ENCODE data around the gene PHB1. TPM values are rescaled to one million over a fixed set of nuclear protein-coding genes. Genes with fewer than 3 reads are reported as not detected.

Gene PHB1
- total RNA-seq, 2 donors from 2014 or later = 227 to 263 TPM

GRCh38 chr17:49444384-49444783, 29.7 kb upstream of the PHB1 start:
- DNase-seq = no peak
- Histone ChIP-seq H3K4me1 (ENCODE audit: control insufficient read depth, insufficient read depth, low read length) (no peaks in the 10 kb centered on the region), H3K27ac (ENCODE audit: low read depth, low read length) (no peak overlapping the region), H3K9ac (ENCODE audit: extremely low read depth, low read length, poor library complexity, severe bottlenecking) (no peak overlapping the region), H3K4me3 (ENCODE audit: low read length) (no peak overlapping the region), H3K9me3 (ENCODE audit: control insufficient read depth, low read length) (no peaks in the 10 kb centered on the region), H3K27me3 (ENCODE audit: control insufficient read depth, insufficient read depth, low read length, poor library complexity, severe bottlenecking) (peaks cover 38% of the 10 kb centered on the region), H3K36me3 (ENCODE audit: control insufficient read depth, insufficient read depth, low read length) (no peaks in the 10 kb centered on the region)
- peaks cover 80% of the 10 kb centered on the region for H3K27me3 Mint-ChIP-seq (ENCODE audit: insufficient read depth)
- TF ChIP-seq CTCF (conservative IDR thresholded peaks at IDR 0.05) = no peak
- H3K27ac Mint-ChIP-seq = no peak overlapping the region
- H3K36me3 Mint-ChIP-seq (ENCODE audit: low read depth) = no peaks in the 10 kb centered on the region
- no peaks in the 10 kb centered on the region for H3K9me3 Mint-ChIP-seq
- H3K4me1 Mint-ChIP-seq = peaks cover 2% of the 10 kb centered on the region
- no peak overlapping the region for H3K4me3 Mint-ChIP-seq
- WGBS, 2 experiments (ENCODE audit: insufficient coverage in 1 of 2, insufficient read length in 1 of 2) = 96% methylated on average over 7 to 12 of the region's 12 CpGs

GRCh38 chr17:49443862-49444261, 29.2 kb upstream of the PHB1 start:
- H3K4me3 Mint-ChIP-seq = no peak overlapping the region
- no peak overlapping the region for H3K9ac ChIP-seq (ENCODE audit: extremely low read depth, low read length, poor library complexity, severe bottlenecking)
- WGBS, 2 experiments (ENCODE audit: insufficient coverage in 1 of 2, insufficient read length in 1 of 2) = 83 to 91% methylated on average over 3 to 6 of the region's 6 CpGs
- H3K27me3 Mint-ChIP-seq (ENCODE audit: insufficient read depth) = peaks cover 83% of the 10 kb centered on the region
- peaks cover 42% of the 10 kb centered on the region for H3K27me3 ChIP-seq (ENCODE audit: control insufficient read depth, insufficient read depth, low read length, poor library complexity, severe bottlenecking)
- no peaks in the 10 kb centered on the region for H3K4me1 ChIP-seq (ENCODE audit: control insufficient read depth, insufficient read depth, low read length)
- no peak overlapping the region for H3K4me3 ChIP-seq (ENCODE audit: low read length)
- H3K9me3 Mint-ChIP-seq = no peaks in the 10 kb centered on the region
- no peak for TF ChIP-seq CTCF (conservative IDR thresholded peaks at IDR 0.05)
- H3K36me3 Mint-ChIP-seq (ENCODE audit: low read depth) = no peaks in the 10 kb centered on the region
- no peak overlapping the region for H3K27ac Mint-ChIP-seq
- H3K4me1 Mint-ChIP-seq = peaks cover 7% of the 10 kb centered on the region
- DNase-seq = no peak
- no peaks in the 10 kb centered on the region for H3K36me3 ChIP-seq (ENCODE audit: control insufficient read depth, insufficient read depth, low read length)
- no peak overlapping the region for H3K27ac ChIP-seq (ENCODE audit: low read depth, low read length)
- no peaks in the 10 kb centered on the region for H3K9me3 ChIP-seq (ENCODE audit: control insufficient read depth, low read length)

- H3K27ac ChIP-seq (ENCODE audit: low read depth, low read length) = no peak overlapping the region
- DNase-seq = peak; percentile 30
- TF ChIP-seq CTCF (conservative IDR thresholded peaks at IDR 0.05) = no peak
- H3K4me3 Mint-ChIP-seq = no peak overlapping the region
- H3K9me3 ChIP-seq (ENCODE audit: control insufficient read depth, low read length) = no peaks in the 10 kb centered on the region
- peaks cover 8% of the 10 kb centered on the region for H3K4me1 Mint-ChIP-seq
- no peaks in the 10 kb centered on the region for H3K4me1 ChIP-seq (ENCODE audit: control insufficient read depth, insufficient read depth, low read length)
- no peaks in the 10 kb centered on the region for H3K36me3 Mint-ChIP-seq (ENCODE audit: low read depth)
- no peaks in the 10 kb centered on the region for H3K9me3 Mint-ChIP-seq
- H3K27me3 ChIP-seq (ENCODE audit: control insufficient read depth, insufficient read depth, low read length, poor library complexity, severe bottlenecking) = peaks cover 37% of the 10 kb centered on the region
- 81 to 95% methylated on average over 4 to 9 of the region's 9 CpGs for WGBS, 2 experiments (ENCODE audit: insufficient coverage in 1 of 2, insufficient read length in 1 of 2)
- no peak overlapping the region for H3K9ac ChIP-seq (ENCODE audit: extremely low read depth, low read length, poor library complexity, severe bottlenecking)
- no peak overlapping the region for H3K27ac Mint-ChIP-seq
- peaks cover 86% of the 10 kb centered on the region for H3K27me3 Mint-ChIP-seq (ENCODE audit: insufficient read depth)
- no peaks in the 10 kb centered on the region for H3K36me3 ChIP-seq (ENCODE audit: control insufficient read depth, insufficient read depth, low read length)
- no peak overlapping the region for H3K4me3 ChIP-seq (ENCODE audit: low read length)
Measured at GRCh38 chr17:49442041-49442440, 27.4 kb upstream of the PHB1 start.

Data from endodermal cell (in vitro differentiated cells).